MV-4-11 (cell line): ENCODE data around the gene OR51B4.
A peak's percentile ranks its signal among the peaks of the same experiment; 100 is the strongest.
"Not testable (repeated sequence)": the region's sequence is repeated elsewhere in the genome, so short reads cannot be mapped to it uniquely, and the experiment has no call there.

Experiments
- DNase-seq: peaks from one replicate; lab custom pipeline; 2025; lab: John Stamatoyannopoulos, UW

Gene OR51B4

GRCh38 chr11:5294342-5294995 lies 7.3 kb downstream of the OR51B4 start:
- DNase-seq, result not testable (repeated sequence)

- DNase-seq, result no peak
Observed at GRCh38 chr11:5293028-5293427, 8.7 kb downstream of the OR51B4 start.

- peak; percentile 0 for DNase-seq
Observed at GRCh38 chr11:5291207-5291838, 10.4 kb downstream of the OR51B4 start.

GRCh38 chr11:5290106-5290505 lies 11.6 kb downstream of the OR51B4 start:
- DNase-seq, result no peak

- DNase-seq, result no peak
Observed at GRCh38 chr11:5289696-5290095, 12.1 kb downstream of the OR51B4 start.

- no peak for DNase-seq
Observed at GRCh38 chr11:5288906-5289550, 12.7 kb downstream of the OR51B4 start.

- DNase-seq, result no peak
Observed at GRCh38 chr11:5288108-5288905, 13.4 kb downstream of the OR51B4 start.

GRCh38 chr11:5286901-5287300 lies 14.8 kb downstream of the OR51B4 start:
- DNase-seq, result no peak

- no peak for DNase-seq
Observed at GRCh38 chr11:5286351-5286750, 15.4 kb downstream of the OR51B4 start.

GRCh38 chr11:5285703-5286340 lies 15.9 kb downstream of the OR51B4 start:
- peak; percentile 81 for DNase-seq

GRCh38 chr11:5284637-5285036 lies 17.1 kb downstream of the OR51B4 start:
- no peak for DNase-seq

- DNase-seq, result no peak
Observed at GRCh38 chr11:5283882-5284281, 17.9 kb downstream of the OR51B4 start.

- no peak for DNase-seq
Observed at GRCh38 chr11:5283086-5283485, 18.7 kb downstream of the OR51B4 start.

- no peak for DNase-seq
Observed at GRCh38 chr11:5282628-5283027, 19.1 kb downstream of the OR51B4 start.

- DNase-seq, result no peak
Observed at GRCh38 chr11:5281596-5281995, 20.1 kb downstream of the OR51B4 start.

- DNase-seq, result peak; percentile 98
Observed at GRCh38 chr11:5280582-5281102, 21.1 kb downstream of the OR51B4 start.

GRCh38 chr11:5279471-5280090 lies 22.2 kb downstream of the OR51B4 start:
- DNase-seq, result no peak

GRCh38 chr11:5277807-5278382 lies 23.9 kb downstream of the OR51B4 start:
- no peak for DNase-seq

GRCh38 chr11:5276697-5277096 lies 25.0 kb downstream of the OR51B4 start:
- DNase-seq, result no peak

- no peak for DNase-seq
Observed at GRCh38 chr11:5275369-5276110, 26.2 kb downstream of the OR51B4 start.
